ENCODE measurements around the gene ALCAM. TPM values are rescaled to one million over a fixed set of nuclear protein-coding genes. Genes with fewer than 3 reads are reported as not detected.
"Not testable (repeated sequence)": the region's sequence is repeated elsewhere in the genome, so short reads cannot be mapped to it uniquely, and the experiment has no call there.

Gene ALCAM
- total RNA-seq, 1 donor from 2014 or later: 90.3 TPM

DNA sequence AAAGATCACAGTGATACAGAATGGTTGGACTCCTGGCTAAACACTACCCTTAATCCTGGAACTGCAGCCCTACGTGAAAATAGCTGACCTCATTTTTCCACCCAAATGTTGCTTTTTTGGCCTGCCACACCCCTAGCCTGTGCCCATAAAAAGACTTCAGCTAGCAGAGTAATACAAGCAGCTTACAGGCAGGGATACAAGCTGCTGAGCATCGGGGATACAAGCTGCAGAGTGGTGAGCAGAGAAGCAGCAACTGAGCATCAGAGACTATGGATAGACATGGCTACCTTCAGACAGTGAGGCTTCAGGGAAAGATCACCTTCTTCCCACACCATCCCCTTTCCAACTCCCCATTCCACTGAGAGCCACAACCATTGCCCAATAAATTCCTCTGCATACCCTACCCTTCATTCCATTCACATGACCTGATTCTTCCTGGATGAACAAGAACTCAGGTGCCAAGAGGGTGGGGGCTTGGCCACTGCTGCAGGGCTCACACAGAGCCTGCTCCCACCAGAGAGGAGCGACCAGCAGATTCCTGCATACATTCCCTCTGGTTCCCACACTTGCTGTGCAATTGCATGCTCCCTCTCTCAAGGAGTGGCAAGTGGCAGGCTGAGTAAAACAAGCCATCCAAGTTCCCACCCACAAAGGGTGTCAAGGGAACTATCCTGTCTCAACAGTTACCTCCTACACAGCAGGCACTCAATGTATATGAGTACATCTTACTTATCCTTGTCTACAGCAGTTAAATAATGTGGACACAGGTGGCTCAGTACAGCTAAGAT is 217.5 kb downstream of the ALCAM start:
- TF ChIP-seq, protein P1, sequence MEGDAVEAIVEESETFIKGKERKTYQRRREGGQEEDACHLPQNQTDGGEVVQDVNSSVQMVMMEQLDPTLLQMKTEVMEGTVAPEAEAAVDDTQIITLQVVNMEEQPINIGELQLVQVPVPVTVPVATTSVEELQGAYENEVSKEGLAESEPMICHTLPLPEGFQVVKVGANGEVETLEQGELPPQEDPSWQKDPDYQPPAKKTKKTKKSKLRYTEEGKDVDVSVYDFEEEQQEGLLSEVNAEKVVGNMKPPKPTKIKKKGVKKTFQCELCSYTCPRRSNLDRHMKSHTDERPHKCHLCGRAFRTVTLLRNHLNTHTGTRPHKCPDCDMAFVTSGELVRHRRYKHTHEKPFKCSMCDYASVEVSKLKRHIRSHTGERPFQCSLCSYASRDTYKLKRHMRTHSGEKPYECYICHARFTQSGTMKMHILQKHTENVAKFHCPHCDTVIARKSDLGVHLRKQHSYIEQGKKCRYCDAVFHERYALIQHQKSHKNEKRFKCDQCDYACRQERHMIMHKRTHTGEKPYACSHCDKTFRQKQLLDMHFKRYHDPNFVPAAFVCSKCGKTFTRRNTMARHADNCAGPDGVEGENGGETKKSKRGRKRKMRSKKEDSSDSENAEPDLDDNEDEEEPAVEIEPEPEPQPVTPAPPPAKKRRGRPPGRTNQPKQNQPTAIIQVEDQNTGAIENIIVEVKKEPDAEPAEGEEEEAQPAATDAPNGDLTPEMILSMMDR (IDR thresholded peaks at IDR 0.05; ENCODE audit: unreplicated experiment): no peak
- no peak overlapping the region for H3K4me3 Mint-ChIP-seq
- no peak for DNase-seq (ENCODE audit: low spot score in 2 of 2, unreplicated experiment in 2 of 2)
- peaks cover 14% of the 10 kb centered on the region for H3K9me3 Mint-ChIP-seq
- H3K27me3 Mint-ChIP-seq (ENCODE audit: low read depth): no peaks in the 10 kb centered on the region
- H3K27ac Mint-ChIP-seq: no peak overlapping the region
- H3K36me3 Mint-ChIP-seq: no peaks in the 10 kb centered on the region
- H3K4me1 Mint-ChIP-seq: no peaks in the 10 kb centered on the region

DNA sequence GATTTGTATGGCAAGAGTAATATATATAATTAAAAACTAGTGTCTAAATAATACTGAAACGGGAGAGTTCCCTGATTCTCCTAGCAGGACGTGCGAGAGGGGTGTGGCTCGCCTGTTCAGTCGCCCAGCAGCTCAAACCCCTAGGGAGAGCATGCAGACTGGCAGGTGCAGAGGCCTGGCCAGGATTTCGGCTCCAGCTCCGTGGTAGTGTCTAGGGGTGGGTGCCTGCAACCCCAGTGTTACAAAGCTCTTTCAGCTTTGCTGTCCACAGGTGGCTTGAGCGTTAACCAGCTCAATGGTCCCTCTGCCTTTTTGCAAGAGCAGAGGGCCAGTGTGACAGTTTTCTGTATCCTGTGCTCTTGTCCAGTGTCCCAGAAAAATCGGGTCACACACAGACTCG is 226.6 kb downstream of the ALCAM start:
- H3K9me3 Mint-ChIP-seq: peaks cover 11% of the 10 kb centered on the region
- H3K4me3 Mint-ChIP-seq: no peak overlapping the region
- H3K27ac Mint-ChIP-seq: no peak overlapping the region
- H3K36me3 Mint-ChIP-seq: no peaks in the 10 kb centered on the region
- TF ChIP-seq, protein P1 (IDR thresholded peaks at IDR 0.05; ENCODE audit: unreplicated experiment): no peak
- H3K4me1 Mint-ChIP-seq: no peaks in the 10 kb centered on the region
- H3K27me3 Mint-ChIP-seq (ENCODE audit: low read depth): no peaks in the 10 kb centered on the region
- no peak for DNase-seq (ENCODE audit: low spot score in 2 of 2, unreplicated experiment in 2 of 2)

DNA sequence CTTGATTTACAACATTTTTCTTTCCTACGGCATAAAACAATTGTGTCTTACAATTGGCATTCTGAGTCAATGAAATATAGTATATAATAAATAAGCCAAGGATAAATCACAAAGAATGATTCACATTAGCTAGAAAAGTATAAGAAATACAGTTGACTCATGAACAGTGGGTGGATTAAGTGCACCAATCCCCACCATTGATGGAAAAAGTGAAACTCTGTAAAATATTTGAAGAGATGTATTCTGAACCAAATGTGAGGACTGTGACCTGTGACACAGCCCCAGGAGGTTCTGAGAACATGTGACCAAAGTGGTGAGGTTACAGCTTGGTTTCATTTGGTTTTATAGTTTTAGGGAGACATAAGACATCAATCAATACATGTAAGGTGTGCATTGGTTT is 227.5 kb downstream of the ALCAM start:
- DNase-seq (ENCODE audit: low spot score in 2 of 2, unreplicated experiment in 2 of 2): no peak
- no peaks in the 10 kb centered on the region for H3K4me1 Mint-ChIP-seq

DNA sequence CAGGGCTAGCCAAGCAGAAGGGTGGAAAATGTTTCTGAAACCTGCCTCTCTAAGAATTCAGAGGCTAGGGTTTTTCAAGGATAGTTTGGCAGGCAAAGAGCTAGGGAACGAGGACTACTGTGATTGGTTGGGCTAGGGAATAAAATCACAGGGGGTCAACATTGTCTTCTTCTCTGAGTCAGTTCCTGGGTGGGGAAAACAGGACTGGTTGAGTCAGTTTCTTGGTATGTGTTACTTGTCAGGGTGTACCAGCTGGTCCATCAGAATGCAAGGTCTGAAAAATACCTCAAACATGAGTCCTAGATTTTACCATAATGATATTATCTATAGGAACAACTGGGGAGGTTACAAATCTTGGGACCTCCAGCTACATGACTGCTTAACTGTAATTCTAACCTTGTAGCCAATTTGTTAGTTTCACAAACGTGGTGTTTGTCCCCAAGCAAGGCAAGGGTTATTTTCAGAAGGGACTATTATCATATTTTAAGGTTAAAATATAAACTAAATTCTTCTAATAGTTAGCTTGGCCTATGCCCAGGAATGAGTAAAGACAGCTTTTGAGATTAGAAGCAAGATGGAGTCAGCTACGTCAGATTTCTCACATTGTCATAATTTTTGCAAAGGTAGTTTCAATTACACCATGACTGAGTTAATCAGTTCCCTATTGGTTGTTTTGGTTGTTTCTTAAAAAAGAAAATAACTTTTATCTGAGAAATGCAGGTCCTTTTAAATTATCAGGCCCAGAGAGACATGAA is 231.5 kb downstream of the ALCAM start:
- Mint-ChIP-seq H3K4me1 (no peaks in the 10 kb centered on the region), H3K27me3 (ENCODE audit: low read depth) (no peaks in the 10 kb centered on the region), H3K36me3 (no peaks in the 10 kb centered on the region), H3K4me3 (no peak overlapping the region), H3K9me3 (peaks cover 8% of the 10 kb centered on the region), H3K27ac (no peak overlapping the region)
- DNase-seq (ENCODE audit: low spot score in 2 of 2, unreplicated experiment in 2 of 2): no peak
- TF ChIP-seq, protein P1 (IDR thresholded peaks at IDR 0.05; ENCODE audit: unreplicated experiment): no peak

More for the DNA sequence above, 227.5 kb downstream of the ALCAM start:
- Mint-ChIP-seq H3K27me3 (ENCODE audit: low read depth) (no peaks in the 10 kb centered on the region), H3K36me3 (no peaks in the 10 kb centered on the region), H3K27ac (no peak overlapping the region), H3K4me3 (no peak overlapping the region), H3K9me3 (peaks cover 11% of the 10 kb centered on the region)
- TF ChIP-seq, protein P1 (IDR thresholded peaks at IDR 0.05; ENCODE audit: unreplicated experiment): no peak

DNA sequence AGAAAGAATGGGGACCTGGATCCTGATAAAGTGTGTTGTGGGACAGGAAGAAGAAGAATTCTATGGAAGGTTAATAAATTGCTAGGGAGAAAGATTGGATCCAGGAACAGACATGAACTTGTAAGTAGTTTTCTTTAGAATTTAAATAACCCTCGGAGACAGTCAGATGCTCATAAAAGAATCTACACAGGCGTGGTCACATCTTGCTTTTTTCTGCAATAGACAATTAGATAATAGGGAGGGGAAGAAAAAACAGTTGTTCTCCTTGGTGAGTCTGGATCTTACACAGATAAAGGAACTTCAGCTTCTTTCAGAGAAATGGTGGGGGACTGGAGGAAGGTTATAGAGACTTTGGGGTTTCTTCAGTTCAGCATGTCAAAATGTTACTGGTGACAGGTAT is 232.6 kb downstream of the ALCAM start:
- Mint-ChIP-seq H3K36me3 (no peaks in the 10 kb centered on the region), H3K27ac (no peak overlapping the region)

DNA sequence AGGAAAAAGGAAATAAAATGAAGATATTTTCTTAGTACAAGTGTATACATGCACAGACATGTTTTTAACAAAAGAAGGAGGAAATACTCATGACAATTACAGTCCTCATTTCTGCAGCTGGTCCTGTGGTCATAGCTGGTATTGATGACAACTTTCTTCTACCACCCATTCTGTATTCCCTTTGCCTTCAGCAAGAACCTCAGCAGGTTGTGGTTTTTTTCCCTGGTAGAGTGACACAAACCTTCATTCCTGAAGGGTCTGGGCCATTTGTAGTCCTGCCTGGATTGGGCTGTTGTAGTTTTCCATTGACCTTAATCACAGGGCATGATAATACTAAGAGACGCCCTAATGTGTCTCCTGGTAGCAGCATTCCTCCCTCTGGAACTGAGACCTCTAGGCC is 235.0 kb downstream of the ALCAM start:
- H3K36me3 Mint-ChIP-seq; H3K4me1 Mint-ChIP-seq; DNase-seq (ENCODE audit: low spot score in 2 of 2, unreplicated experiment in 2 of 2); H3K27ac Mint-ChIP-seq; H3K27me3 Mint-ChIP-seq (ENCODE audit: low read depth); H3K9me3 Mint-ChIP-seq; H3K4me3 Mint-ChIP-seq: not testable (repeated sequence)

More for the DNA sequence above, 232.6 kb downstream of the ALCAM start:
- TF ChIP-seq, protein P1 (IDR thresholded peaks at IDR 0.05; ENCODE audit: unreplicated experiment): no peak
- H3K4me3 Mint-ChIP-seq: no peak overlapping the region
- no peaks in the 10 kb centered on the region for H3K4me1 Mint-ChIP-seq
- no peaks in the 10 kb centered on the region for H3K27me3 Mint-ChIP-seq (ENCODE audit: low read depth)
- H3K9me3 Mint-ChIP-seq: peaks cover 8% of the 10 kb centered on the region
- DNase-seq (ENCODE audit: low spot score in 2 of 2, unreplicated experiment in 2 of 2): no peak

DNA sequence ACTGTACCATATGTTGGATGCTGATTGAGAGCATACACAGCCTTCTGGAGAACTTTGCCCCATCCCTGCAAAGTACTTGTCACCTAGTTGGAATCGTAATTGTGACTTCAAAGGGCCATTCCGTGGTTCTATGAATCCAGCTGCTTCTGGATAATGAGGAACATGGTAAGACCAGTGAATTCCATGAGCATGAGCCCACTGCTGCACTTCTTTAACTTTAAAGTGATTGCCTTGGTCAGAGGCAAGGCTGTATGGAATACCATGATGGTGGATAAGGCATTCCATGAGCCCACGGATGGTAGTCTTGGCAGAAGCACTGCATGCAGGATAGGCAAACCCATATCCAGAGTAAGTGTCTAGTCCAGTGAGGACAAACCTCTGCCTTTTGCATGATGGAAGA is 235.6 kb downstream of the ALCAM start:
- not testable (repeated sequence) for H3K4me3 Mint-ChIP-seq; H3K27ac Mint-ChIP-seq; H3K36me3 Mint-ChIP-seq; DNase-seq (ENCODE audit: low spot score in 2 of 2, unreplicated experiment in 2 of 2); H3K27me3 Mint-ChIP-seq (ENCODE audit: low read depth); H3K4me1 Mint-ChIP-seq
- H3K9me3 Mint-ChIP-seq: peaks cover 12% of the 10 kb centered on the region

DNA sequence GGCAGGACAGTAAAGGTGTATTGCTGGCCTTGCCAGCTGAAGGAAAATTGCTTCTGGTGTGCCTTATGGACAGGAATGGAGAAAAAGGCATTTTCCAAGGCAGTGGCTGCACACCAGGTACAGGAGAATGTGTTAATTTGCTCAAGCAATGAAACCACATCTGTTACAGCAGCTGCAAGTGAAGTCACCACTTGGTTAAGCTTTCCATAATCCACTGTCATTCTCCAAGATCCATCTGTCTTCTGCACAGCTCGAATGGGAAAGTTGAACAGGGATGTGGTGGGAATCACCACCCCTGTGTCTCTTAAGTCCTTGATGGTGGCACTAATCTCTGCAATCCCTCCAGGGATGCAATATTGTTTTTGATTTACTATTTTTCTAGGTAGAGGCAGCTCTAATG is 236.8 kb downstream of the ALCAM start:
- not testable (repeated sequence) for H3K27ac Mint-ChIP-seq; H3K4me1 Mint-ChIP-seq; H3K4me3 Mint-ChIP-seq; DNase-seq (ENCODE audit: low spot score in 2 of 2, unreplicated experiment in 2 of 2); H3K9me3 Mint-ChIP-seq; H3K27me3 Mint-ChIP-seq (ENCODE audit: low read depth); H3K36me3 Mint-ChIP-seq
